Measurements from ENCODE around the gene LEP.
"Not testable (repeated sequence)": the region's sequence is repeated elsewhere in the genome, so short reads cannot be mapped to it uniquely, and the experiment has no call there.

LEP gene

GRCh38 chr7:128210590-128211570 is 30.2 kb upstream of the LEP start:
- in situ Hi-C loops (cut with MboI; ENCODE audit: low sequenced_read_pairs): no loop called here

- in situ Hi-C loops (cut with MboI; ENCODE audit: low sequenced_read_pairs): no loop called here
Measured at GRCh38 chr7:128211626-128212025, 29.5 kb upstream of the LEP start.

- in situ Hi-C loops (cut with MboI; ENCODE audit: low sequenced_read_pairs): no loop called here
Measured at GRCh38 chr7:128214463-128214862, 26.6 kb upstream of the LEP start.

GRCh38 chr7:128215281-128215680 is 25.8 kb upstream of the LEP start:
- in situ Hi-C loops (cut with MboI; ENCODE audit: low sequenced_read_pairs): no loop called here

GRCh38 chr7:128215739-128216138 is 25.3 kb upstream of the LEP start:
- in situ Hi-C loops (cut with MboI; ENCODE audit: low sequenced_read_pairs): no loop called here

GRCh38 chr7:128217030-128217805 is 23.9 kb upstream of the LEP start:
- in situ Hi-C loops (cut with MboI; ENCODE audit: low sequenced_read_pairs): no loop called here

- in situ Hi-C loops (cut with MboI; ENCODE audit: low sequenced_read_pairs): no loop called here
Measured at GRCh38 chr7:128217967-128218652, 23.0 kb upstream of the LEP start.

- in situ Hi-C loops (cut with MboI; ENCODE audit: low sequenced_read_pairs): no loop called here
Measured at GRCh38 chr7:128219636-128220035, 21.4 kb upstream of the LEP start.

GRCh38 chr7:128221929-128222403 is 19.1 kb upstream of the LEP start:
- in situ Hi-C loops (cut with MboI; ENCODE audit: low sequenced_read_pairs): no loop called here

GRCh38 chr7:128226132-128226980 is 14.7 kb upstream of the LEP start:
- in situ Hi-C loops (cut with MboI; ENCODE audit: low sequenced_read_pairs): no loop called here

GRCh38 chr7:128227271-128227670 is 13.8 kb upstream of the LEP start:
- in situ Hi-C loops (cut with MboI; ENCODE audit: low sequenced_read_pairs): no loop called here

GRCh38 chr7:128231021-128231420 is 10.1 kb upstream of the LEP start:
- in situ Hi-C loops (cut with MboI; ENCODE audit: low sequenced_read_pairs): no loop called here

- in situ Hi-C loops (cut with MboI; ENCODE audit: low sequenced_read_pairs): no loop called here
Measured at GRCh38 chr7:128231677-128232076, 9.4 kb upstream of the LEP start.

- in situ Hi-C loops (cut with MboI; ENCODE audit: low sequenced_read_pairs): no loop called here
Measured at GRCh38 chr7:128233471-128233870, 7.6 kb upstream of the LEP start.

GRCh38 chr7:128234476-128235026 is 6.5 kb upstream of the LEP start:
- in situ Hi-C loops (cut with MboI; ENCODE audit: low sequenced_read_pairs): no loop called here

- in situ Hi-C loops (cut with MboI; ENCODE audit: low sequenced_read_pairs): no loop called here
Measured at GRCh38 chr7:128235471-128235870, 5.6 kb upstream of the LEP start.

- in situ Hi-C loops (cut with MboI; ENCODE audit: low sequenced_read_pairs): no loop called here
Measured at GRCh38 chr7:128236924-128237586, 4.0 kb upstream of the LEP start.

GRCh38 chr7:128239146-128239545 is 1.9 kb upstream of the LEP start:
- in situ Hi-C loops (cut with MboI; ENCODE audit: low sequenced_read_pairs): not testable (repeated sequence)

GRCh38 chr7:128242661-128243060 is 1.6 kb downstream of the LEP start:
- in situ Hi-C loops (cut with MboI; ENCODE audit: low sequenced_read_pairs): no loop called here
